NCI-H2029 (cell line): ENCODE measurements around the gene KLF16.

Experiments used
- DNase-seq: peaks from one replicate; lab custom pipeline; 2025; lab: John Stamatoyannopoulos, UW

The KLF16 gene

DNA sequence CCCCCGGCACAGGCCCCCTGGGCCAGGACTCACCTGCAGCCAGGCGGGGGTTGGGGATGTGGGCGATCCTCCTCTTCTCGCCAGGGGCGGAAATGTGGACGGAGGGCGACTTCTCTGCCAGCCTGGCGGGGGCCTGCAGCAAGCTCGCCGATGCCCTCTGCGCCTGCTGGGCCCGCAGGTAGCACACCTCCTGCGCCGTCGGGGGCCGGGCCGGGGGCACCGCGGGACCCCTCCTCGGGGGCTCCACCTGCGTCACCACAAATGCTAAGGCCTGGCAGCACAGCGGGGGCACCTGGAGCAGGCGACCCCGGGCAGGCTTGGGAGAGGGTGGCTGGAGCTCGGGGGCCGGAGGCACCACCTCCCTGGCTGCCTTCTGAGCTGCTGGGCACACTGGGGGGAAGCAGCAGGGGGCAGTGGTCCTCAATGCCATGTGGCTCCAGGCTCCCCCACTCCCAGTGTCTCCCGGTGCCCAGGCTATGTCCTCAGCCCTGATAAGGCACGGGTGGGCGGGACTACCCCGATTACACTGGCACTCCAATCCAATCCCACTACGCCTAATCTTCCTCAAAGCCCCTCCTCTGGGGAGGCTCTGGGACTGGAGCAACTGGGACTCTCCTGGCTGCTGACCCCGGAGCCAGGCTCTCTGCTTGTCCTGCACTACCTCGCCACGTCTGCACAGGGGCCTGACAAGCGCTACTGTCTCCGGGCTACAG is 39.7 kb downstream of the KLF16 start:
- DNase-seq: no peak

- no peak for DNase-seq
Measured at GRCh38 chr19:1823020-1823419, 40.4 kb downstream of the KLF16 start.

GRCh38 chr19:1822210-1822609 is 41.2 kb downstream of the KLF16 start:
- DNase-seq: no peak

GRCh38 chr19:1819341-1820255 is 43.8 kb downstream of the KLF16 start:
- no peak for DNase-seq

DNA sequence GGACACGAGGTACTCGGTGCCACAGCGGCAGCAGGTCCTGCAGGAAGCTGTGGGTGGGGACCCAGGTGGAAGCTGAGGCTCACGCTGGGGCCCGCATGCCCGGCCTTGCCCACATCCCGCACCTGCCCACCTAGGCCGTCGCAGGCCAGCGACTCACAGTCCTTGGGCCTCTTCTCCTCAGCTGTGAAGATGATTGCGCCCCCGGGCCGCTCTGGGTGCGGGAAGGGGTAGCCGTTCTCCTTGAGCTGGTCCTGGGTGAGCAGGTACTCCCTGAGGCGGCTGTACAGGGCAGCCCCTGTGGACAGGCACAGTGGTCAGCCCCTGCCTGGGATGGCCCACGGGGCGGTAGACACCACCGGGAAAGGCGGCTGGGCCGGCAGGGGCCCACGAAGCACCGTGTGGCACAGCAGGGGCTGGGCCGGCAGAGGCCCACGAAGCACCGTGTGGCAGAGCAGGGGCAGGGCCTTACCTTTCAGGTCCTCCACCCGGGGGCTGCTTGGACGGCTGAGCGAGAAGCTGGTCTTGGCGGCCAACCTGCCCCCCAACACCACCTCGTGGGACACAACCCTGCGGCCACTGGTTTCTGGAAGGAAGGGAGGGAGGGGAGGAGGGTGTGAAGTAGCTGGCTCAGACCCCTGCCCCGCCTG is 44.7 kb downstream of the KLF16 start:
- DNase-seq: no peak

DNA sequence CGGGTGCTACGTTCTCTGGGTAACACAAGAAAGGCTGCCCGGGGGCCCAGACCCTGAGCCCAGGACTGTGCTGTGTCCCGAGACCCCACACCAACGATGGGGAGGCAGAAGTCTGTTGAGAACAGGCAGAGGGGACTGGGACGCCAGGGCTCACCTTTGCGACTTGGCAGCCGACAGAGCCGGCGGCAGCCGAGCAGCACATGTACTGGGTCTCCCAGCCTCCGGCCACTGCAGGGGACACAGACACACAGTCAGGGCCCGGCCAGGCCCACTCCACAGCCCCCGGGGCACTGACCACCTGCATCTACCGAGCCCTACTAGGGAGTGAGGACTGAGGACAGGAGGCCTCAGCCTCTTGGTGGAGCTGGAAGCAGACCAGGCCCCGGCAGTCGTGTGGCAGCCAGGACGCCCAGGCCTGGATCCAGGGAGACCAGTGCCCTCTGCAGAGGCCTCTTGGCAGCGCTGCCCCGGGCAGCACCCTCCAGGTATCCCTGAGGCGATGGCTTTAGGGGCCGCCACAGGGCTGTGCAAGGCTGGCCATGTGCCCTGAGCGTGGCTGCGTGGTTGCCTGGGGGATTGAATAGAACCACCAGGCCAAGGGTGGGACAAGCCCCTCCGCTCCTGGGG is 45.7 kb downstream of the KLF16 start:
- no peak for DNase-seq

GRCh38 chr19:1816530-1817298 is 46.7 kb downstream of the KLF16 start:
- no peak for DNase-seq

DNA sequence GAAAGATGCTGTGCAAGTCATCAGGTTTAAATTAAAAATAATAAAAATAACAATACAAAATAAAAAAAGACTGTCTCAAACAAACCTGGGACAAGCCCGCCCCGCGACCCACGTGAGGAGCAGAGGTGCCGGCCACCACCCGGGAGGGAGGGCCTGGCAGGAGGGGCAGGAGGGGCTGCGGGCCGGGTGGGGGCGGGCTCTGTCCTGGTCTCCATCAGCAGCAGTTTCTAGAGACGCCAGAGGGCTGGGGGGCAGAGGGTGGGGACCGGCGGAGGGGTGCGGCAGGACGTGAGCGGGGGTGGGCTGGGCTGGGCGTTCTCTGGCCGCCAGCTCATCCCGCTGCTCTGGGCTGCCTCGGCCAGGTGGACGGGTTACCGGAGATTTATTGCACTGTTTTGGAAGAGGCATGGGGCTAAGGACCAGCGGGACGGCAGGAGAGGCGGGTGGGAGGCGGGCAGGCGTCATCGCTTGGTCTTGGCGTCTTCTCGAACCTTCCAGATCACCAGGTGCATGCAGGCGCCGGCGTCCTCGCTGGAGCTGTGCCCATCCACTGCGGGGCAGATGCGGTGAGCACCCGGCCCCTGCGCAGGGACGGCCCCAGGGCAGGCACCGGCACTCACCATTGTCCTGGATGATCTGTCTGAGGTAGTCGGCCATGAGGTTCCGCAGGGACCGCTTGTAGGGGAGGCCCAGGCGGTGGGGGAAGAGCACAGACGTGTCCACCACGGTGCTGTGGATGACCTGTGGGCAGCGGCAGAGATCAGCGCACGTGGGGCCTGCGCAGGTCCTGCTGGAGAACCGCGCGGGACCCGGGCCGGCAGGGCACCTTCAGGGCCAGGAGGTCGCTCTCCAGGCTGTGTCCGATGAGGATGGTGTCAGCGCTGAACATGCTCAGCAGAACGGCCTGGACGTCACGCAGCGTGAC is 47.5 kb downstream of the KLF16 start:
- no peak for DNase-seq

- no peak for DNase-seq
Measured at GRCh38 chr19:1814833-1815604, 48.4 kb downstream of the KLF16 start.

DNA sequence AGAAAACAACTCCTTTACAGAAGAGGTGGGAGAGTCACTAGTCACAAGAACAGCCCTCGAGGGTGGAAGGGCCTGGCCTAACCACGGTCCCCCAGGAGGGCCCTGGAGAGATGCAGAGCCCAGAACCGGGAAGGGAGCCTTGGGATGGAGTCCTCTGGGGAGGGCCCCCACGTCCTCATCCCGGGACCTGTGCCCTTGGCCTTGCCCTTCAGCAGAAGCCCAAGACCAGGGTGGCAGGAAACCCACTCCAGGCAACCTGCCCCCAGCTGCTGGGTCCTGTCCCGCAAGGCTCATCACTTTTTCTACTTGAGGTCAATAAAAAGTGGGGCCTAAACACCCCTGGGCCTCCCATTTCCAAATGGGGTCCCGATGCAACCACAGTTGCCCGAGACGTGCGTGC is 49.0 kb downstream of the KLF16 start:
- DNase-seq: no peak

- no peak for DNase-seq
Measured at GRCh38 chr19:1813192-1814182, 49.9 kb downstream of the KLF16 start.

GRCh38 chr19:1812426-1813191 is 50.8 kb downstream of the KLF16 start:
- peak; percentile 85 for DNase-seq

DNA sequence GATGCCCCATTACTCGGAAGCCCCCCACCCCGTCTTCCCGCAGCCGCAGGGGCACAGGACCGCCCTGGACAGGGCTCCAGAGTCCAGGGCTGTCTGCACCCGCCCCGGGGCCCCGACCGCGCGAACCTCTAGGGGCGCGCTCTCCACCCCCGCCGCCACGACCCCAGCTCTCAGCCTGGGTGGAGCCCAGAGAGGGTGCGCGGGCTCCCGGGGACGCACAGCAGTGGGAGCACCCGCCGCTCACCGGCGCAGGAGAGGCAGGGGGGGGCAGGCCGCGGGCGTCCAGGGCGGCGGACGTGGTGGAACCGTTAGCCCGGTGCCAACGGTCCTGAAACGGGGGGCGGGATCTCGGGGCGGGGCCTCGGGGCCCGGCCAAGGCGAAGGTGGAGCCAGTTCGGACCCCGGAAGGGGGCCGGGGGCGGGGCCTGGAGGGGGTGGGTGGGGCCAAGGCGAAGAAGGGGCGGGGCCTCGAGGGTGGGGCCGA is 51.4 kb downstream of the KLF16 start, which contains the start of gene ATP8B3:
Gene ATP8B3 (minus strand): TSS at position 335 of the 484 bp plus-strand sequence. CDS start 540 bp downstream, outside the sequence.
- DNase-seq: no peak

DNA sequence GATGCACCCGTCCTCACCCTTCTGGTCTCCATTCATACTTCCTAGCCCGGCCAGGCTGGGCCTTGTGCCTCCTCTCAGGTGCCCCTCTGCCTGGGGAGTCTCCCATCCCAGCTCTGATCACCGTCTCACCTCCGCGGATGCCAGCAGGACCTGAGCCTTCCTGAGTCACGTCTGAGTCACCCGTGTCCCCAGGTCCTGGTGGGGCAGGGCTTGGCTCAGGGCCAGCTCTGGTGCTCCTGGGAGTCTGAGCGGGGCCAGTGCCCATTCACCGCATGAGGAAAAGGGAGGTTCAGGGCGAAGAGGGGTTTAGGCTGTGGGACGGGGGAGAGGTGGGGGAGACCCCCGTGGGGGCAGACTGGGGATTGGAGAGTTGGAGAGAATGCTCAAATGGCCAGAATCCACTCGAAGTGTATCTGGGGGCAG is 51.9 kb downstream of the KLF16 start:
- peak; percentile 36 for DNase-seq

DNA sequence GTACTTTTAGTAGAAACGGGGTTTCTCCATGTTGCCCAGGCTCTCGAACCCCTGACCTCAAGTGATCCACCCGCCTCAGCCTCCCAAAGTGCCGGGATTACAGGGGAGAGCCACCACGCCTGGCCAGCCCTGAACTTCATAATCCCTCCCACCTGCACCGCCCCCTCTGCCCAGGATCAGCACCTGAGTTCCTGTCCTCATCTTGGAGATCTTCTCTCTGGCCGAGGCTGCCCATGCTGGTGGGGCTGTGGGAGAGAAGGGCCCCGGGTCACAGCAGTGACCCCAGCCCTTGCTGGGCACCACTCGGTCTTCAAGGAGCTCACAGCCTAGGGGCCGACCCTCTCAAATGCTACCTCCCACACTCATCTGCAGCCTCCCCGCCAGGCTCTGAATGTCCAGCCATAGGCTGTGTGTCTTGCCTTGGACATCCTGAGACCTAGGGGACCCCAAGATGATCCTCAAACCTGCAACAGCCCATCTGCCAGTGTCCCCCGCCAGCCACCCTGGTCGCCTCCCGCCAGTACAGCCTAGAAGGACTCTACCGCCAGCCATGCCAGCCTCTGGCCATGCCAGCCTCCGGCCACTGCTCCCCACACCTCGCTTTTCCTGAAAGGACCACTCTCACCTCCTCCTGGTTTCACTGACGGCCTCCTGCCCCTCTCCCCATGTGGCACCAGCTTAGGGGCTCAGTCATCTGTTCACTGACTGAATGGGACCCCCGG is 52.8 kb downstream of the KLF16 start:
- no peak for DNase-seq

GRCh38 chr19:1809678-1810077 is 53.7 kb downstream of the KLF16 start:
- no peak for DNase-seq

GRCh38 chr19:1808395-1808731 is 55.0 kb downstream of the KLF16 start:
- no peak for DNase-seq
